Gastrocnemius medialis (tissue), 4 donors: ENCODE data around the gene COL20A1.

ENCODE experiments used
- POLR2A ChIP-seq, 2 donors: fragments of 450-650 bp; IDR thresholded peaks; one replicate each; pipeline ENCODE4 v1.6.1; 2017; ENCODE audit warnings: antibody characterized with exemption in 2 of 2, mild to moderate bottlenecking in 2 of 2, moderate library complexity in 2 of 2
- TF ChIP-seq, protein P1 (sequence below), 5 experiments: fragments of 450-650 bp in 3 of 5; fragments of 200-600 bp in 2 of 5; sonication (generic) in 2 of 5; IDR thresholded peaks in 4 of 5; conservative IDR thresholded peaks in 1 of 5; 1 replicate in 4 of 5; 2 replicates in 1 of 5; pipeline ENCODE4 v1.5.1; 2016 to 2019; ENCODE audit warnings: antibody characterized with exemption in 5 of 5, mild to moderate bottlenecking in 3 of 5, moderate library complexity in 3 of 5

DNA sequence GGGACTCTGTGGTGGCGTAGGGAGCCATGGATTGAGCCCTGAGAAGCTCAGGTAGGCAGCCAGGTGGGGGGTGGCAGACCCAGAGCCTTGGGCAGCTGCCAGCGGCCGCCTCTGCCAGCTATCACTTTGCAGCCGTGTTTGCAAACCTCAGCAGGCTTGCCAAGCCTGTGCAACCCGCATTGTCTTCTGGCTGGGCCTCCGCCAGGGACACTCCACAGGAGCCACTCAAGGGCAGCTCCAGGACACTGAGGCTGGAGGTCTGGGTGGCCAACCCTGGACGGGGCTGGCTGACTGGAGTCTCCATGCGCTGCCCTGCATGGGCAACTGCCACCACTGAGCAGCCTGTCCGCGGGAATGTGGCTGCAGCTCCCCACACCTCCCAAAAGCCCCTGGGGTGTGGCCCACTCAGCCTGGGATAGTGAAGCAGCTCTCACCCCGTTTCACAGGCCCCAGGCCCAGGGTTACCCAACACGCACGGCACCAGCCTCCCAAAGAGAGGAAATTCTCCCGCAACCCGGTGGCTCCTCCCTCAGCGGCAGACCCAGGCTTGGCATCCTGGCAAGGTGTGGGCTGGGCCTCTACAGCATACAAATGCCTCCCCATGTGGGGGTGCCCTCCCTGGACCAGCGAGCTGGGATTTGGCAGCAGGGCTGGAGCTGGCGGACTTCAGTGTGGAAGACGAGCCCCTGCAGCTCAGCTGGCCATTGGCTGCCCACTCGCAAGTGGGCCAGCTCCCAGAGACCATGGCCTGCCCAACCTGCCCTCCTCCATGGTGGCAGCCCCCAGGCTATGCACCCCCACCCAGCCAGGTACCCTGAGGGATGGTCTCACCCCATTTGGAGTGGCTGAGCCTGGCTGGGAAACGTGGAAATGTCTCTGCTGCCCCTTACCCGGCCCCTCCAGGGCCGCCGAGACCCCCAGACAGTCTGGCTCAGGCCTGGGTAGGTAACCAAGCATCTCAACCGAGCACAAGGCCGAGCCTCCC is 65.2 kb downstream of the COL20A1 start:
- no peak for TF ChIP-seq POLR2A (IDR thresholded peaks at IDR 0.05)
- TF ChIP-seq, protein P1, sequence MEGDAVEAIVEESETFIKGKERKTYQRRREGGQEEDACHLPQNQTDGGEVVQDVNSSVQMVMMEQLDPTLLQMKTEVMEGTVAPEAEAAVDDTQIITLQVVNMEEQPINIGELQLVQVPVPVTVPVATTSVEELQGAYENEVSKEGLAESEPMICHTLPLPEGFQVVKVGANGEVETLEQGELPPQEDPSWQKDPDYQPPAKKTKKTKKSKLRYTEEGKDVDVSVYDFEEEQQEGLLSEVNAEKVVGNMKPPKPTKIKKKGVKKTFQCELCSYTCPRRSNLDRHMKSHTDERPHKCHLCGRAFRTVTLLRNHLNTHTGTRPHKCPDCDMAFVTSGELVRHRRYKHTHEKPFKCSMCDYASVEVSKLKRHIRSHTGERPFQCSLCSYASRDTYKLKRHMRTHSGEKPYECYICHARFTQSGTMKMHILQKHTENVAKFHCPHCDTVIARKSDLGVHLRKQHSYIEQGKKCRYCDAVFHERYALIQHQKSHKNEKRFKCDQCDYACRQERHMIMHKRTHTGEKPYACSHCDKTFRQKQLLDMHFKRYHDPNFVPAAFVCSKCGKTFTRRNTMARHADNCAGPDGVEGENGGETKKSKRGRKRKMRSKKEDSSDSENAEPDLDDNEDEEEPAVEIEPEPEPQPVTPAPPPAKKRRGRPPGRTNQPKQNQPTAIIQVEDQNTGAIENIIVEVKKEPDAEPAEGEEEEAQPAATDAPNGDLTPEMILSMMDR (IDR thresholded peaks at IDR 0.05 in 4 of 5, conservative IDR thresholded peaks at IDR 0.05 in 1 of 5), result no peak
